Measurements from ENCODE around the gene PDE4D. TPM values are rescaled to one million over a fixed set of nuclear protein-coding genes. Genes with fewer than 3 reads are reported as not detected.

The PDE4D gene
- total RNA-seq, 1 donor from 2014 or later, result 6.8 TPM

DNA sequence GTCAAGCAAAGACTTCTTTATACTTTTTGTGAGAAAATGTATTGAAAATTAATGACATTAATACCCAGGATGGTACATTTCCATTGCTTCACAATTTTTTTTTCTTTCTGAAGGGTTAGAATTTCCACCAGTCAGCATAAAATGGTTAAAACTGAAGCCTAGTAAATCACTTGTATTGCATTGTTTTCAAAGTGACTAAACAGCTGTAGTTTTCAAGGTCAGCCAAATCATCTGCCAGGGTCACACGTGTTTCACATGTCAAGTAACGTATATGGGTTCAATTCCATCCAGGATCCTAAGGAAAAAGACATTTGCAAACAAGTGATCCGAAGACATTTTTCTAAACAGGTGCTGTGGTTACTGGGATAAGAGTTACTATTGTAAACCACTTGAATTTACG lies 736.5 kb downstream of the PDE4D start:
- no peaks in the 10 kb centered on the region for H3K27me3 ChIP-seq (ENCODE audit: control insufficient read depth, insufficient read depth, low read length)
- TF ChIP-seq CTCF (IDR thresholded peaks at IDR 0.05; ENCODE audit: insufficient read depth, low read length, severe bottlenecking), result no peak
- FAIRE-seq, result no peak
- DNase-seq (ENCODE audit: low read depth), result no peak
- H3K36me3 ChIP-seq (ENCODE audit: control insufficient read depth, insufficient read depth, low read length), result no peaks in the 10 kb centered on the region
- H3K4me3 ChIP-seq (ENCODE audit: low read depth, low read length), result no peak overlapping the region

GRCh38 chr5:59152701-59153245 lies 740.8 kb downstream of the PDE4D start:
- TF ChIP-seq CTCF (IDR thresholded peaks at IDR 0.05; ENCODE audit: insufficient read depth, low read length, severe bottlenecking), result no peak
- no peaks in the 10 kb centered on the region for H3K36me3 ChIP-seq (ENCODE audit: control insufficient read depth, insufficient read depth, low read length)
- no peaks in the 10 kb centered on the region for H3K27me3 ChIP-seq (ENCODE audit: control insufficient read depth, insufficient read depth, low read length)
- no peak overlapping the region for H3K4me3 ChIP-seq (ENCODE audit: low read depth, low read length)
- FAIRE-seq (no peak), DNase-seq (ENCODE audit: low read depth) (no peak)

GRCh38 chr5:59151162-59151889 lies 742.2 kb downstream of the PDE4D start:
- no peak for TF ChIP-seq CTCF (IDR thresholded peaks at IDR 0.05; ENCODE audit: insufficient read depth, low read length, severe bottlenecking)
- Histone ChIP-seq H3K36me3 (ENCODE audit: control insufficient read depth, insufficient read depth, low read length) (no peaks in the 10 kb centered on the region), H3K4me3 (ENCODE audit: low read depth, low read length) (no peak overlapping the region), H3K27me3 (ENCODE audit: control insufficient read depth, insufficient read depth, low read length) (no peaks in the 10 kb centered on the region)
- FAIRE-seq (no peak), DNase-seq (ENCODE audit: low read depth) (no peak)

GRCh38 chr5:59149827-59150226 lies 743.7 kb downstream of the PDE4D start:
- DNase-seq (ENCODE audit: low read depth) (no peak), FAIRE-seq (no peak)
- Histone ChIP-seq H3K36me3 (ENCODE audit: control insufficient read depth, insufficient read depth, low read length) (no peaks in the 10 kb centered on the region), H3K4me3 (ENCODE audit: low read depth, low read length) (no peak overlapping the region), H3K27me3 (ENCODE audit: control insufficient read depth, insufficient read depth, low read length) (no peaks in the 10 kb centered on the region)
- no peak for TF ChIP-seq CTCF (IDR thresholded peaks at IDR 0.05; ENCODE audit: insufficient read depth, low read length, severe bottlenecking)

- Histone ChIP-seq H3K27me3 (ENCODE audit: control insufficient read depth, insufficient read depth, low read length) (no peaks in the 10 kb centered on the region), H3K4me3 (ENCODE audit: low read depth, low read length) (no peak overlapping the region), H3K36me3 (ENCODE audit: control insufficient read depth, insufficient read depth, low read length) (no peaks in the 10 kb centered on the region)
- DNase-seq (ENCODE audit: low read depth) (no peak), FAIRE-seq (no peak)
- TF ChIP-seq CTCF (IDR thresholded peaks at IDR 0.05; ENCODE audit: insufficient read depth, low read length, severe bottlenecking), result no peak
Observed at GRCh38 chr5:59149271-59149670, 744.3 kb downstream of the PDE4D start.

DNA sequence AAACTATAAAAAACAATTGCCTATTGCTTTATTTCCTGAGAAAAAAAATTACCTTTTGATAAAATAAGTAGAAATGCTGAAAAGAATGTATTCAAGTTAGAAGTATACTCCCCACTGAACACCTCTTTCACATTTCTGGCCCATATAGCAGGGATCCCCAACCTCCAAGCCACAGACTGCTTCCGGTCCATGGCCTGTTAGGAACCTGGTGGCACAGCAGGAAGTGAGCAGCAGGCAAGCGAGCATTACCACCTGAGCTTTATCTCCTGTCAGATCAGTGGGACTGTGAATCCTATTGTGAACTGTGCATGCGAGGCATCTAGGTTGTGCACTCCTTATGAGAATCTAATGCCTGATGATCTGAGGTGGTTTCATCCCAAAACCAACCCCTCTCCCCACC lies 746.8 kb downstream of the PDE4D start:
- DNase-seq (ENCODE audit: low read depth) (no peak), FAIRE-seq (no peak)
- no peaks in the 10 kb centered on the region for H3K27me3 ChIP-seq (ENCODE audit: control insufficient read depth, insufficient read depth, low read length)
- H3K36me3 ChIP-seq (ENCODE audit: control insufficient read depth, insufficient read depth, low read length), result no peaks in the 10 kb centered on the region
- TF ChIP-seq CTCF (IDR thresholded peaks at IDR 0.05; ENCODE audit: insufficient read depth, low read length, severe bottlenecking), result no peak
- no peak overlapping the region for H3K4me3 ChIP-seq (ENCODE audit: low read depth, low read length)

Measured in bronchial epithelial cell (primary cell).